ENCODE results near the gene UNC93A. TPM values are rescaled to one million over a fixed set of nuclear protein-coding genes. Genes with fewer than 3 reads are reported as not detected.

UNC93A gene
- total and polyA plus RNA-seq, 7 donors = not detected

GRCh38 chr6:167272696-167273379, 18.3 kb upstream of the UNC93A start:
- H3K27ac ChIP-seq = no peak overlapping the region
- DNase-seq (no peak), ATAC-seq (no peak)
- no peaks in the 10 kb centered on the region for H3K4me1 ChIP-seq
- H3K4me3 ChIP-seq = no peak overlapping the region
- no peaks in the 10 kb centered on the region for H3K9me3 ChIP-seq
- WGBS, 3 donors = 77 to 79% (median 79%) methylated on average over 11 of the region's 11 CpGs
- no peaks in the 10 kb centered on the region for H3K36me3 ChIP-seq (ENCODE audit: insufficient read depth in 1 of 2, low read depth in 1 of 2)
- TF ChIP-seq, protein P1, sequence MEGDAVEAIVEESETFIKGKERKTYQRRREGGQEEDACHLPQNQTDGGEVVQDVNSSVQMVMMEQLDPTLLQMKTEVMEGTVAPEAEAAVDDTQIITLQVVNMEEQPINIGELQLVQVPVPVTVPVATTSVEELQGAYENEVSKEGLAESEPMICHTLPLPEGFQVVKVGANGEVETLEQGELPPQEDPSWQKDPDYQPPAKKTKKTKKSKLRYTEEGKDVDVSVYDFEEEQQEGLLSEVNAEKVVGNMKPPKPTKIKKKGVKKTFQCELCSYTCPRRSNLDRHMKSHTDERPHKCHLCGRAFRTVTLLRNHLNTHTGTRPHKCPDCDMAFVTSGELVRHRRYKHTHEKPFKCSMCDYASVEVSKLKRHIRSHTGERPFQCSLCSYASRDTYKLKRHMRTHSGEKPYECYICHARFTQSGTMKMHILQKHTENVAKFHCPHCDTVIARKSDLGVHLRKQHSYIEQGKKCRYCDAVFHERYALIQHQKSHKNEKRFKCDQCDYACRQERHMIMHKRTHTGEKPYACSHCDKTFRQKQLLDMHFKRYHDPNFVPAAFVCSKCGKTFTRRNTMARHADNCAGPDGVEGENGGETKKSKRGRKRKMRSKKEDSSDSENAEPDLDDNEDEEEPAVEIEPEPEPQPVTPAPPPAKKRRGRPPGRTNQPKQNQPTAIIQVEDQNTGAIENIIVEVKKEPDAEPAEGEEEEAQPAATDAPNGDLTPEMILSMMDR (IDR thresholded peaks at IDR 0.05) = no peak
- intact Hi-C loops (cut with DNase I) = no loop called here
- peaks cover 0 to 2% (median 0%) of the 10 kb centered on the region in 3 donors for H3K27me3 ChIP-seq (ENCODE audit: insufficient read depth in 3 of 3, low read length in 2 of 3)

- no peak overlapping the region for H3K4me3 ChIP-seq
- WGBS, 3 donors = 79 to 88% (median 86%) methylated on average over 6 of the region's 6 CpGs
- intact Hi-C loops (cut with DNase I) = no loop called here
Observed at GRCh38 chr6:167274270-167274669, 16.8 kb upstream of the UNC93A start.

DNA sequence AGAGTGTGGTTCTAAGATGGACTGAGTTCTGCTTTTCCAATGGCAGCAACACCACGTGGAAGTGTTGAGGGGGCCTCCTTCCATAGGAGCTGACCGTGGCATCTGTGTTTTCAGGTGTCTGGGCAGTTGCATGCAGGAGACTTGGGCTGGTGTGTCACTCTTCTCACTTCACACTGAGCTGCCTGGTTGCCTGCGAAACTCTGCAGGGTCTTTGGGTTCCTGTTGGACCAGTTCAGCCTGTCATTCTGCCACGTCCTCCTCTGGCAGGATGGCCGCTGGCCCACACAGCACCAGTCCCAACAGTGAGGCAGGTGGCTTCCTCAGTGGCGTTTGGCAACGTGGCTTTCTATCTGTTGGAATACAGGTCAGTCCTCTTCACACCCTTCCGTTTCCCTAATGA, 16.1 kb upstream of the UNC93A start:
- ATAC-seq (no peak), DNase-seq (no peak)
- TF ChIP-seq, protein P1 (IDR thresholded peaks at IDR 0.05) = no peak
- peaks cover 0 to 2% (median 0%) of the 10 kb centered on the region in 3 donors for H3K27me3 ChIP-seq (ENCODE audit: insufficient read depth in 3 of 3, low read length in 2 of 3)
- no peak overlapping the region for H3K27ac ChIP-seq
- H3K4me3 ChIP-seq = no peak overlapping the region
- H3K4me1 ChIP-seq = no peaks in the 10 kb centered on the region
- no peaks in the 10 kb centered on the region for H3K9me3 ChIP-seq
- H3K36me3 ChIP-seq (ENCODE audit: insufficient read depth in 1 of 2, low read depth in 1 of 2) = no peaks in the 10 kb centered on the region
- WGBS, 3 donors = 79 to 90% (median 82%) methylated on average over 8 of the region's 8 CpGs
- intact Hi-C loops (cut with DNase I) = no loop called here

More at GRCh38 chr6:167274270-167274669, 16.8 kb upstream of the UNC93A start:
- Histone ChIP-seq H3K27me3 (ENCODE audit: insufficient read depth in 3 of 3, low read length in 2 of 3) (peaks cover 0 to 2% (median 0%) of the 10 kb centered on the region in 3 donors), H3K36me3 (ENCODE audit: insufficient read depth in 1 of 2, low read depth in 1 of 2) (no peaks in the 10 kb centered on the region), H3K9me3 (no peaks in the 10 kb centered on the region), H3K4me1 (no peaks in the 10 kb centered on the region), H3K27ac (no peak overlapping the region)
- TF ChIP-seq, protein P1 (IDR thresholded peaks at IDR 0.05) = no peak
- ATAC-seq = no peak
- no peak for DNase-seq

DNA sequence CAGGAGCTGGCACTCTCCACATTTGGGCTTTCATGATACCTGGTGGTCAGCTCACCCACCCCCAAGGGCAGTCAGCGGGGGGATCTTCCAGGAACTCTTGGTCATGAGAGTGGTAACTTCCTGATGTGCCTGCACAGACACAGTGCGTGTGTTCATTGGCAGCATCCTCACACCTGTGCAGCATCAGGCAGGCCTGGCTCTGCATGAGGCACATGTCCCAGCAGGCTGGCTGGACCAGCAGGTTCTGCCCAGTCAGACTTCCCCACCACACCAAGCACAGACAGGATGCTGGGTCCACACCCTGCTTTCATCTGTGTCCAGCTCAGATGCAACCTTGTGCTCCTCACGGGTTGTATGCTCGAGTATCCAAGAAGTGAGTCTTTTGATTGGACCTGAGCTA, 15.7 kb upstream of the UNC93A start:
- Histone ChIP-seq H3K27me3 (ENCODE audit: insufficient read depth in 3 of 3, low read length in 2 of 3) (peaks cover 0 to 2% (median 0%) of the 10 kb centered on the region in 3 donors), H3K36me3 (ENCODE audit: insufficient read depth in 1 of 2, low read depth in 1 of 2) (no peaks in the 10 kb centered on the region), H3K9me3 (no peaks in the 10 kb centered on the region), H3K4me1 (no peaks in the 10 kb centered on the region), H3K4me3 (no peak overlapping the region), H3K27ac (no peak overlapping the region)
- intact Hi-C loops (cut with DNase I) = no loop called here
- ATAC-seq (no peak), DNase-seq (no peak)
- TF ChIP-seq, protein P1 (IDR thresholded peaks at IDR 0.05) = no peak
- 73 to 76% (median 75%) methylated on average over 4 of the region's 4 CpGs for whole genome bisulfite sequencing, 3 donors
